GM06990 (cell line): ENCODE data around the gene DUS2.

ENCODE experiments used
- DNase-seq: peaks from one replicate; pipeline ENCODE4 v3.0.0-alpha.2; 2011; ENCODE audit not compliant: insufficient read length; ENCODE audit errors: extremely low read depth
- H3K27me3 ChIP-seq: replicated peaks from 2 replicates; pipeline ENCODE4 v1.6.0; 2011; ENCODE audit warnings: low read length; ENCODE audit not compliant: control insufficient read depth, insufficient read depth
- H3K36me3 ChIP-seq: 2 replicates; pipeline ENCODE4 v1.5.1; 2011; ENCODE audit warnings: low read length; ENCODE audit not compliant: control insufficient read depth, insufficient read depth
- H3K4me3 ChIP-seq: replicated peaks from 2 replicates; pipeline ENCODE4 v1.5.1; 2011; ENCODE audit warnings: low read depth, mild to moderate bottlenecking, control low read depth, low read length
- CTCF ChIP-seq: IDR thresholded peaks from 2 replicates; pipeline ENCODE4 v1.5.1; 2011; ENCODE audit warnings: low read length, control low read depth, mild to moderate bottlenecking, inconsistent platforms; ENCODE audit not compliant: insufficient read depth, poor library complexity, severe bottlenecking

Gene DUS2

GRCh38 chr16:68033101-68033500 lies 10.0 kb downstream of the DUS2 start:
- TF ChIP-seq CTCF = no peak
- DNase-seq = no peak
- Histone ChIP-seq H3K4me3 (no peak overlapping the region), H3K27me3 (no peaks in the 10 kb centered on the region), H3K36me3 (peaks cover 5% of the 10 kb centered on the region)

DNA sequence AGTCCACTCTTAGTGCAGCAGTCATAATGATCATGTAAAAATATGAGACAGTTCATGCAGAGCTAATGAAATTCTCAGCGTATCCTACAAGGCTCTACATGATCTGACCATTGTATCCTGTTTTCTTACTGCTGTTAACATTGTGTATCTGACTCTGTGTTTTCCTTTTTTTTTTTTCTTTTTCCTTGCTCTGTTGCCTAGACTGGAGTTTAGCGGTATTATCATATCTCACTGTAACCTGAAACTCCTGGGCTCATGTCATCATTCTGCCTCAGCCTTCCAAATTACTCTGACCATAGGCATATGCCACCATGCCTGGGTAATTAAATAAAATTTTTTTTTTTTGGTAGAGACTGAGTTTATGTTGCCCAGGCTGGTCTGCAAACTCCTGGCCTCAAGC lies 12.1 kb downstream of the DUS2 start:
- H3K36me3 ChIP-seq = peaks cover 4% of the 10 kb centered on the region
- no peaks in the 10 kb centered on the region for H3K27me3 ChIP-seq
- DNase-seq = no peak
- TF ChIP-seq CTCF = no peak
- no peak overlapping the region for H3K4me3 ChIP-seq

DNA sequence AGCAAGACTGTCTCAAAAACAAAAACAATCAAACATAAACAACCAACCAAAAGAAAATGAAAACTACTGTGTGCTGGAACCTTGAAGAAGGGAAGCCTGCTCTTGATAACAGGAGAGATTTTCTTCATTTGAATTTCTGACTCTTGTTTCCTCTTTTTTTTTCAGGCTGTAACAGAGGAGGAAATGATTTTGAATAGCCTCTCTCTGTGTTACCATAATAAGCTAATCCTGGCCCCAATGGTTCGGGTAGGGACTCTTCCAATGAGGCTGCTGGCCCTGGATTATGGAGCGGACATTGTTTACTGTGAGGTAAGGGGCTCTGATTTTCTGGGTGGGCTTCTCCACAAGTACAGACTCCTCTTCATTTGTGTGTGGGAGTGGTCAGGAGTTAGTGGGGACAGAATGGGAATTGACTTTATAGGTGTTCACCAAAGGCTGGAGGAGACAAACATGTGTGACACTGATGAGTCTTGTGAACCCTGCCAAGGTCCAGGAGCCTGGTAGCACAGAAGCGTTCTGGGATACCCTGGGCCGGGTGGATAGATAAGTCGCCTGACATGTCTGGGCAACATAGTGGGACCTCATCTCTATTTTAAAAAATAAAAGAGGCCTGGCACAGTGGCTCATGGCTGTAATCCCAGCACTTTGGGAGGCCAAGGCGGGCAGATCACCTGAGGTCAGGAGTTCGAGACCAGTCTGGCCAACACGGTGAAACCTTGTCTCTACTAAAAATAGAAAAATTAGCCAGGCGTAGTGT lies 14.9 kb downstream of the DUS2 start:
- Histone ChIP-seq H3K27me3 (no peaks in the 10 kb centered on the region), H3K36me3 (no peaks in the 10 kb centered on the region; the same call in none of the 2 replicates), H3K4me3 (peak overlapping the region; percentile 67)
- TF ChIP-seq CTCF = no peak
- peak; percentile 46 for DNase-seq

DNA sequence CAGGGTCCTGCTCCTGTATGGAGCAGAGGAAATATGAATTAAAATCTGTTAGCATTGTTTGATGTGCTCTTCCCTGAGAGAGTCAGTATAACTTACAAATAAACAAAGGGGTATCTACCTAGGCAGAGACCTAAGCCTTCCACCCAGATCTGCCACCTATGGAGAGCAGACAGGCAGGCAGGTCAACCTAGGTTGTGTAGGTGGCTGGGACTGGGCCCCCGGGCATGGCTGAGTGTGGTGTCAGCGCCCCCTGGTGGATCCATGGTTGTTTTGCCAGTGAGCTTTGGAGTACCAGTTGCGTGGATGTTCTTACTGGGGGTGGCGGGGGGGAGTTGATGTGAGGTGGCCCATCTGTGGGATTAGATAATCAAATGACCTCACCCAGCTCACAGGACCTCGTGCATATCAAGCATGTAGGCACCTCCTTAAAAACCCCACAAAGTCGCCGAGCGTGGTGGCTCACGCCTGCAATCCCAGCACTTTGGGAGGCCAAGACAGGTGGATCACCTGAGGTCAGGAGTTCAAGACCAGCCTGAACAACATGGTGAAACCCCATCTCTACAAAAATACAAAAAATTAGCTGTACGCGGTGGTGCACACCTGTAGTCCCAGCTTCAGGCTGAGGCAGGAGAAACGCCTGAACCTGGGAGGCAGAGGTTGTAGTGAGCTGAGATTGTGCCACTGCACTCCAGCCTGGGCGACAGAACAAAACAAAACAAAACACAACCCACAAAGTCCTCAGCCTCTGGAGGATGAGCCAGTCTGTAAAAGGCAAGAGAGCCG lies 17.6 kb downstream of the DUS2 start:
- Histone ChIP-seq H3K36me3 (no peaks in the 10 kb centered on the region; the same call in none of the 2 replicates), H3K27me3 (no peaks in the 10 kb centered on the region), H3K4me3 (no peak overlapping the region)
- peak; percentile 83 for DNase-seq
- peak; percentile 89 for TF ChIP-seq CTCF

GRCh38 chr16:68041783-68042182 lies 18.7 kb downstream of the DUS2 start:
- no peak for DNase-seq
- no peak for TF ChIP-seq CTCF
- Histone ChIP-seq H3K4me3 (no peak overlapping the region), H3K27me3 (no peaks in the 10 kb centered on the region), H3K36me3 (no peaks in the 10 kb centered on the region; the same call in none of the 2 replicates)
